Epithelial cell of umbilical artery (primary cell): ENCODE measurements around the gene NUP43. TPM values are rescaled to one million over a fixed set of nuclear protein-coding genes. Genes with fewer than 3 reads are reported as not detected.

Experiments
- total RNA-seq: library from RNA; depleted of rRNA; stranded (reverse); fragments of >200 nt; gene quantifications from 2 replicates; pipeline ENCODE4 v1.2.3, GENCODE V29; 2014

Gene NUP43
- 24.0 and 70.7 TPM in 2 replicates for total RNA-seq

GRCh38 chr6:149746147-149746946 lies at the start of gene NUP43:
Gene NUP43 (minus strand): TSS chr6:149746529. CDS start chr6:149746495, 34 bp downstream.

GRCh38 chr6:149749594-149750135 lies 3.3 kb upstream of the NUP43 start, which contains the start of gene PCMT1:
Gene PCMT1 (plus strand): TSS chr6:149749741. CDS start chr6:149749902, 161 bp downstream.

GRCh38 chr6:149717588-149718458 lies 28.5 kb downstream of the NUP43 start, which contains the start of gene LATS1:
Gene LATS1 (minus strand): TSS chr6:149718101. CDS start chr6:149702126, 15,975 bp downstream.

Other genes starting within 250 kb of the NUP43 start
- gene PPIL4, start 200.5 kb downstream of the NUP43 start, total RNA-seq: 29.6 and 33.0 TPM in 2 replicates
- gene GINM1, start 180.2 kb downstream of the NUP43 start, total RNA-seq: 39.6 and 59.3 TPM in 2 replicates
- 28.9 and 40.4 TPM in 2 replicates for gene KATNA1, start 97.8 kb downstream of the NUP43 start, total RNA-seq
- 5.8 and 6.7 TPM in 2 replicates for gene LATS1, start 28.4 kb downstream of the NUP43 start, total RNA-seq
- gene PCMT1, start 3.2 kb upstream of the NUP43 start, total RNA-seq: 141 and 216 TPM in 2 replicates
- 24.7 and 36.2 TPM in 2 replicates for gene LRP11, start 117.8 kb upstream of the NUP43 start, total RNA-seq
- gene RAET1E, start 151.6 kb upstream of the NUP43 start, total RNA-seq: 0.46 TPM in 1 of 2 replicates, not detected in the other
- 0.30 TPM in 1 of 2 replicates, not detected in the other for gene RAET1G, start 176.6 kb upstream of the NUP43 start, total RNA-seq
- 6.8 and 9.6 TPM in 2 replicates for gene ULBP2, start 195.5 kb upstream of the NUP43 start, total RNA-seq
- under 0.01 and 0.46 TPM in 2 replicates for gene ULBP1, start 217.4 kb upstream of the NUP43 start, total RNA-seq